Pancreas (tissue), 10 donors: Measurements from ENCODE around the gene ACOT7. TPM values are rescaled to one million over a fixed set of nuclear protein-coding genes. Genes with fewer than 3 reads are reported as not detected.

ENCODE experiments used
- ATAC-seq, 4 donors: fragments of 200-7000 bp; cut with Tn5 transposase; one replicate each; pipeline versions ENCODE4 v1.8.0 to v1.9.1; 2020; ENCODE audit warnings: mild to moderate bottlenecking in 4 of 4, moderate library complexity in 4 of 4
- DNase-seq, 6 donors: peaks; one replicate each; pipeline ENCODE4 v3.0.0-alpha.2; 2020
- FAIRE-seq: peaks from 2 replicates; lab custom pipeline; 2012; peaks lifted over from hg19 to GRCh38; lab: Jason Lieb, UNC
- H3K27ac ChIP-seq, 4 donors: fragments of 200-600 bp; sonication (generic); 1 replicate in 3 of 4; 2 replicates in 1 of 4; pipeline versions ENCODE4 v1.5.0 to v1.8.0; 2020
- H3K27me3 ChIP-seq, 4 donors: fragments of 200-600 bp; one replicate each; pipeline ENCODE4 v1.8.0; 2021
- H3K36me3 ChIP-seq, 3 donors: fragments of 200-600 bp; sonication (generic) in 1 of 3; one replicate each; pipeline versions ENCODE4 v1.5.0 to v1.8.0; 2020 to 2021
- H3K4me1 ChIP-seq, 3 donors: fragments of 200-600 bp; one replicate each; pipeline ENCODE4 v1.8.0; 2021
- H3K4me3 ChIP-seq, 4 donors: fragments of 200-600 bp; sonication (generic) in 2 of 4; one replicate each; pipeline versions ENCODE4 v1.5.0 to v1.8.0; 2020 to 2021
- H3K9me3 ChIP-seq, 4 donors: fragments of 200-600 bp; one replicate each; pipeline ENCODE4 v1.8.0; 2021
- CTCF ChIP-seq, 4 donors: fragments of 200-600 bp; sonication (generic) in 3 of 4; IDR thresholded peaks; one replicate each; pipeline versions ENCODE4 v1.5.0 to v1.8.0; 2021; ENCODE audit warnings: antibody characterized with exemption in 4 of 4
- WGBS, 2 donors: extraction: QIAGEN DNeasy Blood & Tissue Kit; methylation state at CpG; one replicate each; pipeline ENCODE4 v1.1.7; 2013; 5-methylcytosine and 5-hydroxymethylcytosine counted together
- intact Hi-C, 3 donors: fragments of 100-400 bp; cut with DNase I; formaldehyde crosslinking; loops; one replicate each; pipeline versions ENCODE4 v1.11.1 to v1.14.2; 2022
- polyA plus RNA-seq, 2 donors: library from polyadenylated mRNA; stranded (reverse); fragments of 200-250 nt; gene quantifications; one replicate each; pipeline ENCODE4 v1.2.3, GENCODE V29; 2013
- total RNA-seq, 6 donors: library from RNA; stranded (reverse); fragmentation: NEBNext Ultra II Directional in 4 of 6; extraction: Animal tissue kit (Norgen Biotek cat#: 25700) in 4 of 6; gene quantifications; one replicate each; pipeline versions ENCODE4 v1.2.1 to v1.2.4, GENCODE V29; 2021 to 2023
- donor health status: healthy with polysubstance abuse.
- donor health status: DM: no; HTN: no; CAD: no; lungs with moderate emphysema.
- donor health status: DM: no; HTN: no; CAD: no.
- donor health status: control.
- donor health status: control.
- donor health status: Bipolar disorder and iron deficiency.
- donor health status: DM: yes; HTN: yes; CAD: no.
- donor health status: DM: no; HTN: no; CAD: no.
- donor health status: DM: no; HTN: no; CAD: no.
- donor health status: DM: yes; HTN: yes; CAD: no.

Gene ACOT7
- total and polyA plus RNA-seq, 8 donors, result 3.1 to 7.6 (median 5.2) TPM

GRCh38 chr1:6257541-6258069, 136.0 kb downstream of the ACOT7 start:
- intact Hi-C loops, result no loop called here
- Histone ChIP-seq H3K36me3 (no peaks in the 10 kb centered on the region), H3K4me3 (no peak overlapping the region), H3K27me3 (no peaks in the 10 kb centered on the region), H3K4me1 (no peaks in the 10 kb centered on the region), H3K9me3 (no peaks in the 10 kb centered on the region), H3K27ac (no peak overlapping the region)
- 94 to 95% methylated on average over 8 of the region's 8 CpGs for WGBS, 2 donors
- ATAC-seq (no peak), DNase-seq (no peak), FAIRE-seq (no peak)
- TF ChIP-seq CTCF (IDR thresholded peaks at IDR 0.05), result no peak

GRCh38 chr1:6256645-6257044, 136.9 kb downstream of the ACOT7 start:
- DNase-seq, result no peak
- intact Hi-C loops, result no loop called here
- Histone ChIP-seq H3K27ac (no peak overlapping the region), H3K36me3 (no peaks in the 10 kb centered on the region), H3K4me1 (no peaks in the 10 kb centered on the region), H3K4me3 (no peak overlapping the region), H3K9me3 (no peaks in the 10 kb centered on the region), H3K27me3 (no peaks in the 10 kb centered on the region)
- ATAC-seq, result no peak
- TF ChIP-seq CTCF (IDR thresholded peaks at IDR 0.05), result no peak
- no peak for FAIRE-seq
- 85 to 87% methylated on average over 13 of the region's 13 CpGs for WGBS, 2 donors

- H3K27me3 ChIP-seq, result no peaks in the 10 kb centered on the region
- WGBS, 2 donors, result 72 to 85% methylated on average over 16 of the region's 16 CpGs
- intact Hi-C loops, result loop anchor here in 1 of 3 donors (5.0 kb wide), 2 partner anchors 88 to 153 kb away; no protein-coding TSS in a partner anchor
- no peaks in the 10 kb centered on the region for H3K36me3 ChIP-seq
- TF ChIP-seq CTCF (IDR thresholded peaks at IDR 0.05), result no peak
- H3K9me3 ChIP-seq, result no peaks in the 10 kb centered on the region
- no peak for ATAC-seq
- DNase-seq, result no peak
- no peaks in the 10 kb centered on the region for H3K4me1 ChIP-seq
- H3K27ac ChIP-seq, result no peak overlapping the region
- no peak for FAIRE-seq
- H3K4me3 ChIP-seq, result no peak overlapping the region
Observed at GRCh38 chr1:6254691-6255090, 138.9 kb downstream of the ACOT7 start.

- Histone ChIP-seq H3K4me3 (no peak overlapping the region), H3K9me3 (no peaks in the 10 kb centered on the region), H3K27ac (no peak overlapping the region), H3K36me3 (no peaks in the 10 kb centered on the region), H3K4me1 (no peaks in the 10 kb centered on the region), H3K27me3 (no peaks in the 10 kb centered on the region)
- intact Hi-C loops, result loop anchor here in 1 of 3 donors (5.0 kb wide), 2 partner anchors 89 to 154 kb away; no protein-coding TSS in a partner anchor
- ATAC-seq (no peak), DNase-seq (no peak), FAIRE-seq (no peak)
- no peak for TF ChIP-seq CTCF (IDR thresholded peaks at IDR 0.05)
- 74 to 87% methylated on average over 9 of the region's 9 CpGs for WGBS, 2 donors
Observed at GRCh38 chr1:6253380-6253779, 140.2 kb downstream of the ACOT7 start.

GRCh38 chr1:6252374-6252710, 141.2 kb downstream of the ACOT7 start:
- H3K4me1 ChIP-seq, result no peaks in the 10 kb centered on the region
- intact Hi-C loops, result loop anchor here in 1 of 3 donors (5.0 kb wide), 2 partner anchors 90 to 155 kb away; no protein-coding TSS in a partner anchor
- no peak for ATAC-seq
- no peak overlapping the region for H3K4me3 ChIP-seq
- no peak for TF ChIP-seq CTCF (IDR thresholded peaks at IDR 0.05)
- DNase-seq, result peak in 1 of 6 donors; percentile 46
- no peak overlapping the region for H3K27ac ChIP-seq
- no peaks in the 10 kb centered on the region for H3K27me3 ChIP-seq
- no peaks in the 10 kb centered on the region for H3K9me3 ChIP-seq
- FAIRE-seq, result no peak
- no peaks in the 10 kb centered on the region for H3K36me3 ChIP-seq
- WGBS, 2 donors, result 65 to 80% methylated on average over 4 of the region's 4 CpGs
